ENCODE results near the gene ZDHHC6. TPM values are rescaled to one million over a fixed set of nuclear protein-coding genes. Genes with fewer than 3 reads are reported as not detected.

ZDHHC6 gene
- total RNA-seq, 1 experiment from 2014 or later, result 88.5 TPM

DNA sequence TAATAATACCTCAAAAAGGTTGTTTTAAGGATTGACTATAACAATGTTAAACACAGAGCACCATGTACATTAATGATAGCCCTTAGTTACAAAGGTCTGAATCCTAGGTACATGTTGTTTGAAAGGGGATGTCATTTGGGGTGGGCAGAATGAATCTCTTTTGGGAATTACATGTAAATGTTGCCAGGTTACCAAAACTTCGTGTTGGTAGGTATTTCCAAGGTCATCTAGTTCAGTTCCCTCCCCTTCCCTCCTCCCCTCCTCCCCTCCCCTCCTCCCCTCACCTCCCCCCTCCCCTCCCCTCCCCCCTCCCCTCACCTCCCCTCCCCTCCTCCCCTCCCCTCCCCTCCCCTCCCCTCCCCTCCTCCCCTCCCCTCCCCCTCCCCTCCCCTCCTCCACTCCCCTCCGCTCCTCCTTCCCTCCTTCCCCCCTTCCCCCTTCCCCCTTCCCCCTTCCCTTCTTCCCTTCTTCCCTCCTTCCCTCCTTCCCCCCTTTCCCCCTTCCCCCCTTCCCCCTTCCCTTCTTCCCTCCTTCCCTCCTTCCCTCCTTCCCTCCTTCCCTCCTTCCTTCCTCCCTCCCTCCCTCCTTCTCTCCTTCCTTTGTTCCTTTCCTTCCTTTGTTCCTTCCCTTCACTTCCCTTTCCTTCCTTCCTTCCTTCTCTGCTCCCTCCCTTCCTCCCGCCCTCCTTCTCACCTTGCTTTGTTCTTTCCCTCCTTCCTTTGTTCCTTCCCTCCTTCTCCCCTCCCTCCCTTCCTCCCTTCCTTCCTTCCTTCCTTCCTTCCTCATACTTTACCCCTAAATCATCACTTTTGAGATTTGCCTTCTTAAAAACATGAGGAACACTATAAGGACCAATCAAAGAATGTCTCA is 8.4 kb upstream of the ZDHHC6 start:
- H4K20me1 ChIP-seq (ENCODE audit: insufficient read depth), result no peaks in the 10 kb centered on the region
- DNase-seq (ENCODE audit: low read depth, low spot score), result no peak
- H3K9ac ChIP-seq (ENCODE audit: low read length), result no peak overlapping the region
- H3K27me3 ChIP-seq (ENCODE audit: insufficient read depth, low read length), result no peaks in the 10 kb centered on the region
- no peaks in the 10 kb centered on the region for H3K9me3 ChIP-seq (ENCODE audit: control insufficient read depth in 1 of 2, insufficient read depth in 1 of 2, low read depth in 1 of 2, low read length in 2 of 2)
- no peaks in the 10 kb centered on the region for H3K9me2 ChIP-seq (ENCODE audit: insufficient read depth)
- ChIA-PET CTCF (interaction anchor here (0.8 to 1.9 kb wide), 3 partner anchors 17 to 20 kb away, joined by 4 read pairs; no protein-coding TSS in a partner anchor), RAD21 (ENCODE audit: low non-redundant PET in 1 of 2, low total read pairs in 2 of 2, uncharacterized antibody in 2 of 2, unreplicated experiment in 2 of 2) (no interaction called here), POLR2A (no interaction called here)
- H2AFZ ChIP-seq (ENCODE audit: low read depth, low read length, poor library complexity, severe bottlenecking), result no peak overlapping the region
- no TSS peak for BruUV-seq (replicated peaks)
- H3K27ac ChIP-seq (ENCODE audit: low read depth, low read length), result no peak overlapping the region
- H3K79me2 ChIP-seq (ENCODE audit: insufficient read depth, low read length), result peaks cover 93% of the 10 kb centered on the region
- no peak overlapping the region for H3K4me3 ChIP-seq (replicated peaks in 1 of 2; ENCODE audit: low read depth in 1 of 2, low read length in 2 of 2)
- no peak overlapping the region; the same call in 1 of the 2 replicates for H3K4me2 ChIP-seq (ENCODE audit: low read length)
- intact Hi-C loops (cut with micrococcal nuclease), result no loop called here
- TF ChIP-seq, protein P1, sequence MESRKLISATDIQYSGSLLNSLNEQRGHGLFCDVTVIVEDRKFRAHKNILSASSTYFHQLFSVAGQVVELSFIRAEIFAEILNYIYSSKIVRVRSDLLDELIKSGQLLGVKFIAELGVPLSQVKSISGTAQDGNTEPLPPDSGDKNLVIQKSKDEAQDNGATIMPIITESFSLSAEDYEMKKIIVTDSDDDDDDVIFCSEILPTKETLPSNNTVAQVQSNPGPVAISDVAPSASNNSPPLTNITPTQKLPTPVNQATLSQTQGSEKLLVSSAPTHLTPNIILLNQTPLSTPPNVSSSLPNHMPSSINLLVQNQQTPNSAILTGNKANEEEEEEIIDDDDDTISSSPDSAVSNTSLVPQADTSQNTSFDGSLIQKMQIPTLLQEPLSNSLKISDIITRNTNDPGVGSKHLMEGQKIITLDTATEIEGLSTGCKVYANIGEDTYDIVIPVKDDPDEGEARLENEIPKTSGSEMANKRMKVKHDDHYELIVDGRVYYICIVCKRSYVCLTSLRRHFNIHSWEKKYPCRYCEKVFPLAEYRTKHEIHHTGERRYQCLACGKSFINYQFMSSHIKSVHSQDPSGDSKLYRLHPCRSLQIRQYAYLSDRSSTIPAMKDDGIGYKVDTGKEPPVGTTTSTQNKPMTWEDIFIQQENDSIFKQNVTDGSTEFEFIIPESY (IDR thresholded peaks at IDR 0.05; ENCODE audit: extremely low read depth, insufficient replicate concordance, low read length), result no peak
- TF ChIP-seq RAD21 (IDR thresholded peaks at IDR 0.05; ENCODE audit: low read depth) (no peak), ZNF274 (IDR thresholded peaks at IDR 0.05; ENCODE audit: low read depth, low read length) (no peak), POLR2AphosphoS5 (IDR thresholded peaks at IDR 0.05; ENCODE audit: low read depth, low read length) (no peak), CBX3 (IDR thresholded peaks at IDR 0.05; ENCODE audit: low read depth) (no peak), EZH2 (IDR thresholded peaks at IDR 0.05) (no peak), EGR1 (IDR thresholded peaks at IDR 0.05; ENCODE audit: low read depth) (no peak), SRF (IDR thresholded peaks at IDR 0.05; ENCODE audit: low read depth) (no peak), EZH2phosphoT487 (IDR thresholded peaks at IDR 0.05; ENCODE audit: borderline replicate concordance) (no peak), JUND (IDR thresholded peaks at IDR 0.05) (no peak), ELF1 (IDR thresholded peaks at IDR 0.05; ENCODE audit: borderline replicate concordance, low read depth) (no peak), SIN3A (IDR thresholded peaks at IDR 0.05; ENCODE audit: low read depth) (no peak)
- TF ChIP-seq, protein P2, sequence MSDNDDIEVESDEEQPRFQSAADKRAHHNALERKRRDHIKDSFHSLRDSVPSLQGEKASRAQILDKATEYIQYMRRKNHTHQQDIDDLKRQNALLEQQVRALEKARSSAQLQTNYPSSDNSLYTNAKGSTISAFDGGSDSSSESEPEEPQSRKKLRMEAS (IDR thresholded peaks at IDR 0.05), result no peak
- H3K36me3 ChIP-seq (ENCODE audit: control insufficient read depth in 1 of 2, insufficient read depth in 2 of 2, low read length in 2 of 2), result peaks cover 0 to 4% of the 10 kb centered on the region in 2 experiments; a peak in 1 of 4 replicates
- peaks cover 0 to 19% of the 10 kb centered on the region in 2 experiments; a peak in 2 of 4 replicates for H3K4me1 ChIP-seq (ENCODE audit: control insufficient read depth in 1 of 2, insufficient read depth in 2 of 2, low read length in 2 of 2)
- ATAC-seq, result no peak

Measured in HCT116 (cell line).